Ishikawa (cell line): ENCODE measurements around the gene MEF2B.

ENCODE experiments used
- CREB1 ChIP-seq: IDR thresholded peaks from 2 replicates; pipeline ENCODE4 v1.6.1; 2012; ENCODE audit warnings: low read depth
- EGR1 ChIP-seq: IDR thresholded peaks from 2 replicates; pipeline ENCODE4 v1.6.1; 2012
- EP300 ChIP-seq: IDR thresholded peaks from 2 replicates; pipeline ENCODE4 v1.6.1; 2012; ENCODE audit warnings: borderline replicate concordance
- RAD21 ChIP-seq: IDR thresholded peaks from 2 replicates; pipeline ENCODE4 v1.6.1; 2012; ENCODE audit warnings: low read depth
- TAF1 ChIP-seq: IDR thresholded peaks from 2 replicates; pipeline ENCODE4 v1.6.1; 2012; ENCODE audit warnings: low read depth, mild to moderate bottlenecking
- TCF12 ChIP-seq: IDR thresholded peaks from 2 replicates; pipeline ENCODE4 v1.6.1; 2012; ENCODE audit warnings: low read depth
- YY1 ChIP-seq: IDR thresholded peaks from 2 replicates; pipeline ENCODE4 v1.6.1; 2012; ENCODE audit warnings: low read depth
- ZBTB7A ChIP-seq: IDR thresholded peaks from 2 replicates; pipeline ENCODE4 v1.6.1; 2012; ENCODE audit warnings: low read depth
- TF ChIP-seq, protein P1 (sequence below): IDR thresholded peaks from 2 replicates; pipeline ENCODE4 v1.6.1; 2012; ENCODE audit warnings: low read depth, mild to moderate bottlenecking
- TF ChIP-seq, protein P2 (sequence below): IDR thresholded peaks from 2 replicates; pipeline ENCODE4 v1.6.1; 2012
- TF ChIP-seq, protein P3 (sequence below): IDR thresholded peaks from 2 replicates; pipeline ENCODE4 v1.6.1; 2012

DNA sequence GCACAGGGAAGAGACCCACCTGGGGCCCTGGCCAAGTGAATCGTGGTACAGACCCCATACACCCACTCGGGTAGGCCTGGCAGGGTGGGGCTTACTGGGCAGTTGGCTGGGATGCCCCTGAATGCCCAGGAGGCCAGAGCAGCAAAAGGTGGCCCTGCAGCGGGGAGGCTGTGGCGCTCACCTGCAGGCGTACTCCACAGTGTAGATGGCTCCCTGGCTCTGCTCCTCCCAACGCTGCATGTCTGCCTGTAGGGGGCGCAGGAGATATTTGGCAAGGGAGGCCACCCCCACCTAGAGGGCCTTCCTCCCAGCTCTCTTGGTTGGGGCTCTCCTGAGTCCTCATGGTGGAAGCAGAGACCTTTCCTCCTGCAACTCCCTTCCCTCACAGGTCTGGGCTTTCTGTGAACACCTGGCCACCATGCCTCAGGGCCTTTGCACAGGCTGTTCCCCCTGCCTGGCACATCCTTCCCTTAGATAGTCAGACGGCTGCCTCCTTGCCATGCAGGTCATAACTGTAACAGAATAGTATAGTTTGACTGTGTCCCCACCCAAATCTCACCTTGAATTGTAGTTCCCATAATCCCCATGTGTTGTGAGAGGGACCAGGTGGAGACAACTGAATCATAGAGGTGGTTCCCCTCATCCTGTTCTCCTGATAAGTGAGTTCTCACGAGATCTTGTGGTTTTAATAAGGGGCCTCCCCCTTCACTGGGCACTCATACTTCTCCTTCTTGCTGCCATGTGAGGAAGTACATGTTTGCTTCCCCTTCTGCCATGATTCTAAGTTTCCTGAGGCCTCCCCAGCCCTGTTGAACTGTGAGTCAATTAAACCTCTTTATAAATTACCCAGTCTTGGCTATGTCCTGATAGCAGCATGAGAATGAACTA lies 16.0 kb upstream of the MEF2B start:
- TF ChIP-seq YY1 = no peak
- no peak for TF ChIP-seq TAF1
- TF ChIP-seq EGR1 = no peak
- TF ChIP-seq ZBTB7A = no peak
- no peak for TF ChIP-seq CREB1
- TF ChIP-seq TCF12 = no peak
- TF ChIP-seq EP300 = no peak
- TF ChIP-seq, protein P1, sequence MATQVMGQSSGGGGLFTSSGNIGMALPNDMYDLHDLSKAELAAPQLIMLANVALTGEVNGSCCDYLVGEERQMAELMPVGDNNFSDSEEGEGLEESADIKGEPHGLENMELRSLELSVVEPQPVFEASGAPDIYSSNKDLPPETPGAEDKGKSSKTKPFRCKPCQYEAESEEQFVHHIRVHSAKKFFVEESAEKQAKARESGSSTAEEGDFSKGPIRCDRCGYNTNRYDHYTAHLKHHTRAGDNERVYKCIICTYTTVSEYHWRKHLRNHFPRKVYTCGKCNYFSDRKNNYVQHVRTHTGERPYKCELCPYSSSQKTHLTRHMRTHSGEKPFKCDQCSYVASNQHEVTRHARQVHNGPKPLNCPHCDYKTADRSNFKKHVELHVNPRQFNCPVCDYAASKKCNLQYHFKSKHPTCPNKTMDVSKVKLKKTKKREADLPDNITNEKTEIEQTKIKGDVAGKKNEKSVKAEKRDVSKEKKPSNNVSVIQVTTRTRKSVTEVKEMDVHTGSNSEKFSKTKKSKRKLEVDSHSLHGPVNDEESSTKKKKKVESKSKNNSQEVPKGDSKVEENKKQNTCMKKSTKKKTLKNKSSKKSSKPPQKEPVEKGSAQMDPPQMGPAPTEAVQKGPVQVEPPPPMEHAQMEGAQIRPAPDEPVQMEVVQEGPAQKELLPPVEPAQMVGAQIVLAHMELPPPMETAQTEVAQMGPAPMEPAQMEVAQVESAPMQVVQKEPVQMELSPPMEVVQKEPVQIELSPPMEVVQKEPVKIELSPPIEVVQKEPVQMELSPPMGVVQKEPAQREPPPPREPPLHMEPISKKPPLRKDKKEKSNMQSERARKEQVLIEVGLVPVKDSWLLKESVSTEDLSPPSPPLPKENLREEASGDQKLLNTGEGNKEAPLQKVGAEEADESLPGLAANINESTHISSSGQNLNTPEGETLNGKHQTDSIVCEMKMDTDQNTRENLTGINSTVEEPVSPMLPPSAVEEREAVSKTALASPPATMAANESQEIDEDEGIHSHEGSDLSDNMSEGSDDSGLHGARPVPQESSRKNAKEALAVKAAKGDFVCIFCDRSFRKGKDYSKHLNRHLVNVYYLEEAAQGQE = no peak
- TF ChIP-seq, protein P2, sequence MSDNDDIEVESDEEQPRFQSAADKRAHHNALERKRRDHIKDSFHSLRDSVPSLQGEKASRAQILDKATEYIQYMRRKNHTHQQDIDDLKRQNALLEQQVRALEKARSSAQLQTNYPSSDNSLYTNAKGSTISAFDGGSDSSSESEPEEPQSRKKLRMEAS = no peak
- TF ChIP-seq, protein P3, sequence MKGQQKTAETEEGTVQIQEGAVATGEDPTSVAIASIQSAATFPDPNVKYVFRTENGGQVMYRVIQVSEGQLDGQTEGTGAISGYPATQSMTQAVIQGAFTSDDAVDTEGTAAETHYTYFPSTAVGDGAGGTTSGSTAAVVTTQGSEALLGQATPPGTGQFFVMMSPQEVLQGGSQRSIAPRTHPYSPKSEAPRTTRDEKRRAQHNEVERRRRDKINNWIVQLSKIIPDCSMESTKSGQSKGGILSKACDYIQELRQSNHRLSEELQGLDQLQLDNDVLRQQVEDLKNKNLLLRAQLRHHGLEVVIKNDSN = no peak
- TF ChIP-seq RAD21 = peak; percentile 79
